Measurements from ENCODE around the gene HDHD5.

DNA sequence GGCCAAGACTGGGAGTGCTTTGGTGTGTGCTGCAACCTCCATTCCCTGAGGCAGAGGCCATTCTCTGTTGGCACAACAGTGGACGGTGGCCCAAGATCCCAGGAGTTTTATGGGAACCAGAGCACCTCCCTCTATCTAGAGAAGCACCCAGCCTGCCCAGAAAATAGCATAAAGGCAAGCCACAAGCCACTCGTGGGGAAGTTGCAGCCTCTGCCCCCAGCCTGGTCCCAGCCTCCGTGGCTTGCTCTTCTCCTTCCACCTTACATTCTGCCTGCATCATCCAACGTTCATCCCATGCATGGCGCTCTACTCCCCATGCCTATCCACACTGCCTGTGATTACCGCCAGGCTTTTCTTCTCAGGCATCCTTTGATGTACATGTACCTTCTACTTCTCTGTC is 58.5 kb downstream of the HDHD5 start:
- TF ChIP-seq ZNF274 (IDR thresholded peaks at IDR 0.05; ENCODE audit: low read depth, low read length) (no peak), YY1 (IDR thresholded peaks at IDR 0.05; ENCODE audit: insufficient read depth, insufficient read length) (no peak), SUZ12 (IDR thresholded peaks at IDR 0.05; ENCODE audit: extremely low read depth, insufficient read depth, insufficient read length) (no peak)

All from NT2/D1 (cell line).